ENCODE data around the gene C1QL2.

Gene C1QL2

GRCh38 chr2:119158563-119159347, at the start of gene C1QL2:
Gene C1QL2 (minus strand): TSS chr2:119158751. CDS start chr2:119158269, 482 bp downstream.
- DNase-seq (ENCODE audit: low read depth, low spot score), result no peak

- DNase-seq (ENCODE audit: low read depth, low spot score), result no peak
Measured at GRCh38 chr2:119207447-119207846, 48.9 kb upstream of the C1QL2 start.

- DNase-seq (ENCODE audit: low read depth, low spot score), result no peak
Measured at GRCh38 chr2:119206201-119206600, 47.6 kb upstream of the C1QL2 start.

GRCh38 chr2:119205001-119205706, 46.6 kb upstream of the C1QL2 start:
- no peak for DNase-seq (ENCODE audit: low read depth, low spot score)

GRCh38 chr2:119204525-119204924, 46.0 kb upstream of the C1QL2 start:
- DNase-seq (ENCODE audit: low read depth, low spot score), result no peak

GRCh38 chr2:119202610-119203310, 44.2 kb upstream of the C1QL2 start:
- no peak for DNase-seq (ENCODE audit: low read depth, low spot score)

GRCh38 chr2:119201815-119202214, 43.3 kb upstream of the C1QL2 start:
- DNase-seq (ENCODE audit: low read depth, low spot score), result no peak

GRCh38 chr2:119198240-119198840, 39.8 kb upstream of the C1QL2 start:
- DNase-seq (ENCODE audit: low read depth, low spot score), result no peak

GRCh38 chr2:119197529-119198239, 39.1 kb upstream of the C1QL2 start:
- DNase-seq (ENCODE audit: low read depth, low spot score), result no peak

- DNase-seq (ENCODE audit: low read depth, low spot score), result no peak
Measured at GRCh38 chr2:119197126-119197405, 38.5 kb upstream of the C1QL2 start.

GRCh38 chr2:119196301-119197125, 38.0 kb upstream of the C1QL2 start:
- DNase-seq (ENCODE audit: low read depth, low spot score), result no peak

- DNase-seq (ENCODE audit: low read depth, low spot score), result no peak
Measured at GRCh38 chr2:119195887-119196286, 37.3 kb upstream of the C1QL2 start.

GRCh38 chr2:119195001-119195400, 36.5 kb upstream of the C1QL2 start:
- no peak for DNase-seq (ENCODE audit: low read depth, low spot score)

GRCh38 chr2:119192893-119193292, 34.3 kb upstream of the C1QL2 start:
- DNase-seq (ENCODE audit: low read depth, low spot score), result no peak

- no peak for DNase-seq (ENCODE audit: low read depth, low spot score)
Measured at GRCh38 chr2:119190321-119191111, 32.0 kb upstream of the C1QL2 start.

GRCh38 chr2:119184512-119184911, 26.0 kb upstream of the C1QL2 start:
- DNase-seq (ENCODE audit: low read depth, low spot score), result no peak

GRCh38 chr2:119181791-119182445, 23.4 kb upstream of the C1QL2 start:
- no peak for DNase-seq (ENCODE audit: low read depth, low spot score)

- no peak for DNase-seq (ENCODE audit: low read depth, low spot score)
Measured at GRCh38 chr2:119181391-119181790, 22.8 kb upstream of the C1QL2 start.

GRCh38 chr2:119180892-119181291, 22.3 kb upstream of the C1QL2 start:
- no peak for DNase-seq (ENCODE audit: low read depth, low spot score)

Data from activated naive CD8-positive, alpha-beta T cell treated with anti-CD3 and anti-CD28 coated beads, Interleukin-2, amount 50 U/mL, for 16 hours (primary cell).